ENCODE results near the gene CNN3.

Gene CNN3

GRCh38 chr1:94854458-94855306 is 72.2 kb downstream of the CNN3 start:
- DNase-seq = peak; percentile 69 to 81

- no peak for DNase-seq
Observed at GRCh38 chr1:94852788-94853187, 74.1 kb downstream of the CNN3 start.

- DNase-seq = no peak
Observed at GRCh38 chr1:94851571-94851970, 75.3 kb downstream of the CNN3 start.

Measured in NCI-H187 (cell line).